ENCODE data around the gene CSH1.

- TF ChIP-seq EZH2phosphoT487 (IDR thresholded peaks at IDR 0.05; ENCODE audit: borderline replicate concordance, low read length), result no peak
- TF ChIP-seq CTCF (IDR thresholded peaks at IDR 0.05; ENCODE audit: low read depth, low read length, poor library complexity, severe bottlenecking), result no peak
These were observed 18.1 kb upstream of the CSH1 start for GRCh38 chr17:63914471-63914870.

Measured in DOHH2 (cell line).